ENCODE measurements around the gene SLMAP.

Gene SLMAP

DNA sequence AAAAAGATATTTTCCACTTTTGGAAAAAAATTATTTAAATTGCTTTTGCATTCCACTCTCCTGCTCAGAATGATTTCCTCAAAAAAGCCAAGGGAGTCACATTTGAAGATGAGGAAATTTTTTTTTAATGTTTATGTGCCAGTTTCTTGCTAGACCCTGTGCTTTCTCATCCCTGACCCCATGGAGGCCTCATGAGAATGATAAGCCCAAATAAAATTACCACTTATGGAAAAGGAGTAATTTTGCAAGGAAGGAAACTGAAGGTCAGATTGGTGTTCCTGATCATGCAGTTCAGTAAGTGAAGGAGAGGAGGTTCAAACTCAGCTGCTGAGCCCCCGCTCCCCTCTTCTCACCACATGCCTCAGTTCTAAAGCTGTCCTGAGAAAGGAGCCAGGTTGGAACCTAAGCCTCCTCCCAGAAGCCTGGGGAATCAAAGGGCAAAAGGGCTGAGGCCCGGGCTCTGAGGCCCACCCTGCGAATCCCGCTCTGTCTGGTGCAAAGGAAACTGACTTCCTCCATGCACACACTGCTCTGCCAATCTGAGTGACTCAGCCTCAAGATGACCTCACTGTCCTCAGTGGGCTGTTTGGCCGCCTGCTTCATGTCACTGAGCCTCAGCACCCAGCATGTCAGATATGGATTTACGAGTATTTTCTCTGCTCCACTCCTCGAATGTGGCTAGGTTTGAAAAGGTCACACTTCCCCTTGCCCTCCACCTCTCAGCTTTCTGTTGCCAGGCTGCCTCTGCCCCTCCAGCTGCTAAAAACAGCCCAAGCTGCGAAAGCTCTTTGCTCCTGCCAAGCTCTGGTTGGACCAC is 195.2 kb downstream of the SLMAP start:
- H3K4me3 ChIP-seq (ENCODE audit: low read length), result no peak overlapping the region
- no peak for TF ChIP-seq ZNF274 (IDR thresholded peaks at IDR 0.05; ENCODE audit: low read depth, low read length)

DNA sequence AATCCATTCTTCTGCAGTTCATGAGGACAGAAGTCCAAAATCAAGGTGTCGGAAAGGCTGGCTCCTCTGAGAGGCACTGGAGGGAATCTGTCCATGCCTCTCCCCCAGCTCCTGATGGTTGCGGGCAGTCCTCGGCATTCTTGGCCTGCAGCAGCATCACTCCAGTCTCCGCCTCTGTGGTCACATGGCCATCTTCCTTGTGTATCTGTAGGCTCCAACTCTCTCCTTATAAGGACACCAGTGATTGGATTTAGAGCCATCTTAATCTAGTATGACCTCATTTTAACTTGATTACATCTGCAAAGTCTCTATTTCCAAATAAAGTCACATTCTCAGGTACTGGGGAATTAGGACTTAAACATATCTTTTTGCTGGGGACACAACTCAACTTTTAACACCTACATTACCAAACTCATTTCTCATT is 196.1 kb downstream of the SLMAP start:
- H3K4me3 ChIP-seq (ENCODE audit: low read length), result no peak overlapping the region
- no peak for TF ChIP-seq ZNF274 (IDR thresholded peaks at IDR 0.05; ENCODE audit: low read depth, low read length)

DNA sequence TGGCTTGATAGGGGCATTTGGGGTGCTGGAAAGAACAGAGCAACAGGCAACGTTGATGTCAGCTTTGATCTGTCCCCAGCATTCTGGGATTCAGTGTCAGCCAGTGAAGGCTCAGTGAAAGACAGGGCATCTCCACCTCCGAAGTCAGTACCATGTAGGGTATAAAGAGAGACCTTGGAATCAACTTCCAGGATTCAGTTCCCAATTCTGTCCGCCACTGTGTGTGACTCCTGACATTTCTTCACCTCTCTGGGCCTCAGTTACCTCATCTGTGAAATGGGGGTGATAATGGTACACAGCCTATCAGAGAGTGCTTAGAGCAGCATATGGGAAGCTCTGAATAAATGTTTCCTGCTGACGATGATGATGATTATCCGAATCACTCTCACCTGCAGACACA is 196.5 kb downstream of the SLMAP start:
- no peak for TF ChIP-seq ZNF274 (IDR thresholded peaks at IDR 0.05; ENCODE audit: low read depth, low read length)
- H3K4me3 ChIP-seq (ENCODE audit: low read length), result no peak overlapping the region

DNA sequence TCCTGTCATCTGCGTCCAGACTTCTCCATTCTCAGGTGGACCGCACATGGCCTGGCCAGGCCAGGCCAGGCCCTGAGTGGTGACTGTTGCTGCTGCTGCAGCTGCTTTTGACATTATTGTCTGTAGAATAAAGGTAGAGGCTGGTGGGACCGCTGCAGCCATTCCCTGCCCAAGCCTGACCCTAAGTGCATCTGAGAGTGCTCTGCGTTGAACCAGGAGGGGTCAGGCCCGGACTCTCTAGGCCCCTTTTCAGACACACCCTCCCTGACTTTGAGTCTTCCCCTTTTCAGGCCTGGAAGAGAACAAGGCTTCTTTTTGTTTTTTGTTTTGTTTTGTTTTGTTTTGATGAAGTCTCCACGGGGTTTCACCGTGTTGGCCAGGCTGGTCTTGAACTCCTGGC is 197.5 kb downstream of the SLMAP start:
- no peak overlapping the region for H3K4me3 ChIP-seq (ENCODE audit: low read length)

DNA sequence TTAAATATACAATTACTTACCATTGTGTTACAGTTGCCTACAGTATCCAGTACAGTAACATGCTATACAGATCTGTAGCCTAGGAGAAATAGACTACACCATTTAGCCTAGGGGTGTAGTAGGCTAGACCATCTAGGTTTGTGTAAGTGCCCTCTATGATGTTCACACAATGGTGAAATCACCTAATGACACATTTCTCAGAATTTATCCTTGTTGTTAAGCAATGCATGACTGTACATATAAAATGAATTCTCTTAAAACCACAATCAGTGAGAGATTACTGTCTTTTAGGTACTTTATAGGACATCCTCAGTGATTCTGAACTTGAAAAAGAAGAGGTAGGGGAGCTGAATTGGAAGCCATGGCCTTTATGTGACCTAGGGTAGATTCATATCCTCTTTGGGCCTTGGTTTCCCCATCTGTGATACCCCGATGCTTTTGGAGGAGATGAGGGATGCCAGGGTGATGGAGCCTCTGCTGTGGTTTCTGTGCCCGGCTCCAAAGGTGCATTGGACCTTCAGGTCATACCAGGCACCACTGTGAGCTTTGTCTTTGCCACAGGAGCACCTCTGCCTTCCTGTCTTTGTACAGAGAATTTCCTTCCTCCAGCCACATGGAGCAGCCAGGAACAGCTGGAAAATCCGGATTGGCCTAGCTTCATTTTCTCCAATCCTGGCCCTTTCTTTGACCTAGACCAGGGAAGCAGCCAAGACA is 200.2 kb downstream of the SLMAP start:
- no peak overlapping the region for H3K4me3 ChIP-seq (ENCODE audit: low read length)
- no peak for TF ChIP-seq ZNF274 (IDR thresholded peaks at IDR 0.05; ENCODE audit: low read depth, low read length)

More for the DNA sequence above, 197.5 kb downstream of the SLMAP start:
- TF ChIP-seq ZNF274 (IDR thresholded peaks at IDR 0.05; ENCODE audit: low read depth, low read length), result no peak

DNA sequence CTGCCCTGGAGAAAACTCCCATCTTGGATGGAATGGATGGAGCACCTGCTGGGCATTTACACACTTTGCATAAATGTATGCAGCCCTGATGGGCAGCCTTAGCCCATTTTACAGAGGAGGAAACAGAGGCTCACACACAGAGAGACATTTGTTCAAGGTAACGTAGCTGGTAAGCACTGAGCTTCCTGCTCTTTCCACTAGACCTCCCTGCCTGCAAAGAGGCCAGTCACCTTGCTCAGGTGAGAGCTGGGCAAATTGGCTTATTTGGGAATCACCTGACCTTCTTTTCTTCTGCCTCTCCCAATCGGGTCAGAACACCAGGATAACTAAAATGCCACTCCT is 200.7 kb downstream of the SLMAP start:
- no peak for TF ChIP-seq ZNF274 (IDR thresholded peaks at IDR 0.05; ENCODE audit: low read depth, low read length)
- no peak overlapping the region for H3K4me3 ChIP-seq (ENCODE audit: low read length)

DNA sequence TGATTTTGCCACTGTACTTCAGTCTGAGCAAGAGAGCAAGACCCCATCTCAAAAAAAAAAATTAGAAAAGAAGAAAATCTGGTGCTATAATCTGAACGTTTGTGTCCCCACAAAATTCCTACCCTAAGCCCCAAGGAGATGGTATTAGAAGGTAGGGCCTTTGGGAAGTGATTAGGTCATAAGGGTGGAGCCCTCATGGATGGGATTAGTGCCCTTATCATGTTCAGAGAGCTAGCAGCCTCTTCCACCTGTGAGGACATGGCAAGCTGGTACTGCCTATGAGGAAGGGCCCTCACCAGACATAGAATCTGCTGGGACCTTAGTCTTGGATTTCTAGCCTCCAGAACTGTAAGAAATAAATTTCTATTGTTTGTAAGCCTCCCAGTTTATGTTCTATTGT is 201.7 kb downstream of the SLMAP start:
- no peak overlapping the region for H3K4me3 ChIP-seq (ENCODE audit: low read length)
- no peak for TF ChIP-seq ZNF274 (IDR thresholded peaks at IDR 0.05; ENCODE audit: low read depth, low read length)

DNA sequence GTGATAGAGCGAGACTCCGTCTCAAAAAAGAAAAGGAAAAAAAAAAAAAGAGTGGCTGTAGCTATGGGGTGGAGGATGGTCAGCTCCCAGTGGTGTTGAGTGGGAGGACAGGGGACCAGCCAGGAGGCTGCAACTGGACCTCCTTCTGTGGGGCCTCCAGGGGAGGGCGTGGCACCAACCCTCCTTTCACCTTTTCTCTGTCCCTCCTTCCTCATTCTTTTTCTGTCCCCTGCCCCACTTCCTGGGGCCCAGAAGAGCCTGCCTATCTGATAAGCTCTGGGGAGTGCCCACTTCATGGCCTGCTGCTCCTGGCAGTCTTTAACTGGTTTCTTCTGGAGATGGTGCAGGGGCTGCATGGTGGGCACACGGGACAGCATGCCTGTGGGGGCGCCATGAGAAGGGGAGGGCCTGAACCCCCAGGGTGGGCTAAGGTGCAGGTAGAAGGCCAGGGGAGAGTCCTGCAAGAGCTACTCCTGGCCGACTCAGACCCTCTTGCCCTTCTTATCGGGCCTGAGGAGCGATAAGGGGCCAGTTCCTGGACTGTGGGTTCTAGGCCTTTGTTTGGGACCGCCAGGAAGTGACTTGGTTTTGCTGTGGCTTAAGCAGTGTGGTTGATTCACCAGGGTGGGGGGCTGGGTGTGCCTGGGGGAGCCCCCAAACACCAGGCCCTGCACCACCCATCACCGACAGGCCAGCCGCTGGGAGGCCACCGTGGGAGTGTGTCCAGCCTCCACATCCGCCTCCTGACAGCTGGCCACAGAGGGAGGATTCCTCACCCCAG is 202.7 kb downstream of the SLMAP start:
- H3K4me3 ChIP-seq (ENCODE audit: low read length), result no peak overlapping the region
- TF ChIP-seq ZNF274 (IDR thresholded peaks at IDR 0.05; ENCODE audit: low read depth, low read length), result no peak

DNA sequence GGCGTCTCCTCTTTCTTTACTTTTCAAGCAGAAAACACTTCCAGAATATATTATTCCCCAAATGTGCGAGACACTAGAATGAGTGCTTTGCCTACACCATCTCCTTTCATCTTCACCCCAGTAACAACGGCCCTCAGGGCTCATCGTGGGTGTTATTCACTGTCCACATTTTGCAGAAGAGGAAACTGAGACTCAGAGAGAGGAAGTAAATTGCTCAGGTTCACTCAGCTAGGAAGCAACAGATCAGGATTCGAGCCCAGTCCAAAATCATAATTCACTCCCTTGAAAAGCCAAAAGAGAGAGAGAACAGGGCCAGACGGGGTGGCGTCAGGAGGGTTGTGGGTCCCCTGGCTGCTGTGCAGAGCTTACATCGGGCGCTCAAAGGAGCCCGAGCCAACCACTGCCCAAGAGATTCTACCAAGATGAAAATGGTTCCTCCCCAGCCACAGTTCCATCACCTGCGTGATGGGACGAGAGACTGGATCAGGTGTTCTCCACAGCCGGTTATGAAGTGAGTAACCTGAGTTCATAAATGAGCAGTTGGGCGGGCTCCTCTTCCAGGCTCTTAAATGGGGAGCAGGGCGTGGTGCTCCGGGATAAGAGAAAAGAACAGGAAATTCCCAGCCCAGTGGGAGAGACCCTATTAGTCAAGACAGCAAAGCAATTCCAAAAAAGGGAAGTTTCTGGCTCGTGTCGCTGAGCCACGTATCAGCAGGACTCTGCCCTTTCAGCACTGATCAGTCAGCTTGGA is 203.5 kb downstream of the SLMAP start:
- H3K4me3 ChIP-seq (ENCODE audit: low read length), result no peak overlapping the region
- TF ChIP-seq ZNF274 (IDR thresholded peaks at IDR 0.05; ENCODE audit: low read depth, low read length), result no peak

DNA sequence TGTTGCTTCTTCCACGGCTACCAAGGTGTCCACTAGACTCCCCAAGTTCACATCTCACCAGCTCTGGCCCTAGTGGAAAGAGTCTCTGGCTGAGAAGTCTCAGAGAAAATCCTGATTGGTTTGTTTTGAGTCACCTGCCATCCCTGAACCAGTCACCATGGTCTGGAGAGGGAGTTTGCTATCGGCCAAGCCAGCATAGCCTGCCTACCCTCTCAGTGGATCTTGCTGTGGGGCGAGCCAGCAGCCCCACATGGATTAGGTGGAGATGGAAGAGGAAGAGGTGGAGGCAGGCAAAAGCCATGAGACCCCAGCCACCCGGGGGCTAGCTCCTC is 204.0 kb downstream of the SLMAP start:
- H3K4me3 ChIP-seq (ENCODE audit: low read length), result no peak overlapping the region
- no peak for TF ChIP-seq ZNF274 (IDR thresholded peaks at IDR 0.05; ENCODE audit: low read depth, low read length)

DNA sequence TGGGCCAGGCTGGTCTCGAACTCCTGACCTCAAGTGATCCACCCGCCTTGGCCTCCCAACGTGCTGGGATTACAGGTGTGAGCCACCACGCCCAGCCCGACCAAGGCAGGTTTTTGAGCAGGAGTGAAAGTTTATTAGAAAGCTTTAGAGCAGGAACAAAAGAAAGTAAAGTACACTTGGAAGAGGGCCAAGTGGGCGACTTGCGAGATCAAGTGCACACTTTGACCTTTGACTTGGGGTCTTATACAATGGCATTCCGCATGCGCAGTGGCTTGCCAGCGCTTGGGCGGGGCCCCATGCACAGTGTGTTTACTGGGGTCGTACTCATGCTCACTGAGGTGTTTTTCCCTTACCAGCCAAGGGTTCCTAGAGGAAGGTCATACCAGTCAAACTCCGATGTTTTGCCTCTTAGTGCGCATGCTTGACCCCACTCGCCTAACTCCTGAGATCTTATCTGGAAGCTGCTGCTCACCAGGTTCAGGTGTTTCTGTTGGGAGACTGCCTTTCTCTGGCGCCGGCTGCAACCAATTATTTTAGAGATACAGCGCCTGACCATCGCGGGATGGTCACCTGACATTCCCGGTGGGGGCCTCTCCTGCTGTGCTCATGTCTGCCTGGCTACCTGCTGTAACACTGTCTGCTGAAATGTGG is 205.2 kb downstream of the SLMAP start:
- no peak overlapping the region for H3K4me3 ChIP-seq (ENCODE audit: low read length)
- no peak for TF ChIP-seq ZNF274 (IDR thresholded peaks at IDR 0.05; ENCODE audit: low read depth, low read length)

DNA sequence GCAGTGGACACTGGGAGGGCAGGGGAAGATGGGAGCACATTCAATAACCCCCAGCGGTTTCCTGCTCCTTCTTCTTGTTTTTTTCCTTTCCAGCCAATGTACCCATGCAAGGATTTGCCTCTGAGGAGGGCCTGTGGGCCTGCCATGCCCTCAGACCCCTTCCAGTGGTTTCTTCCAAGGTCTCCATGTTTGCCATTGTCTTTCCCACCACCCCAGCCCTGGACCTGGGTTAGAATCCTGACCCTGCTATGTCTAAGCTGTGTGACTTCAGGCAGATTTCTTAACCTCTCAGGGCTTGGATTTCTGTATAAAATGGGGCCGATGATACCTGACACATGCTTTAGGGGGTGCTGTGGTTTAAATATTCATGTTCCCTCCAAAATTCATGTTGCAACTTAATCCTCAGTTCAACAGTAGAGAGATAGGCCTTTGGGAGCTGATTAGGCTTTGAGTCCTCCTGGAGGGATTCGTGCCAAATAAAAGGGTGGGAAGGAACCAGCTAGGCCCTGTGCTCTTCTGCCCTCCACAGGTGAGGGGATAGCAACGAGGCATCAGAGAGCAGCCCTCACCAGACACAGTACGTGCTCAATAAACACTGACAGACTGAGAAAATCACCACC is 205.8 kb downstream of the SLMAP start:
- no peak for TF ChIP-seq ZNF274 (IDR thresholded peaks at IDR 0.05; ENCODE audit: low read depth, low read length)
- H3K4me3 ChIP-seq (ENCODE audit: low read length), result no peak overlapping the region

DNA sequence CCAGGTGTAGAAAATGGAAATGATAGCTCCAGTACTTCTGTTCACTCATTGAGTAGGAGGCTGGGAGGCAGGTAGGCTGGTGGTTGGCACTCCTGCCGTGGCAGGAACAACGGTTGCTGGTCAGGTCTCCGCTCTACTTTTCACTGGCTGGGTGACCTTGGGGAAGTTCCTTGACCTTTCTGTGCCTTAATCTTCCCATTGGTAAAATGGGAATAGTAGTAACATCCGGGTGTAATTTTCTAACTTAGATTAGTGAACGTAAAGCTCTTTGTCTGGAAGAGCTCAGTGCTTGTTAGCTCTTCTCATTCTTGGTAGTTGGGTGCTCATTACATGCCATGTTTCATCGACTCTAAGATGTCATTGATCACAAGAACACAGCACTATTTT is 206.3 kb downstream of the SLMAP start:
- no peak overlapping the region for H3K4me3 ChIP-seq (ENCODE audit: low read length)
- no peak for TF ChIP-seq ZNF274 (IDR thresholded peaks at IDR 0.05; ENCODE audit: low read depth, low read length)

Measured in GM08714 (cell line).